Progenitor cell of endocrine pancreas (in vitro differentiated cells): ENCODE results near the gene CPE. TPM values are rescaled to one million over a fixed set of nuclear protein-coding genes. Genes with fewer than 3 reads are reported as not detected.

ENCODE experiments used
- DNase-seq: peaks from one replicate; pipeline ENCODE4 v3.0.0; 2021; ENCODE audit warnings: low spot score; ENCODE audit not compliant: unreplicated experiment
- H3K27ac Mint-ChIP-seq: 2 replicates; pipeline ENCODE4 v1.8.0; 2021; ENCODE audit warnings: mild to moderate bottlenecking, moderate library complexity, mixed read lengths
- H3K27me3 Mint-ChIP-seq: 2 replicates; pipeline ENCODE4 v1.8.0; 2021; ENCODE audit warnings: mixed read lengths
- H3K36me3 Mint-ChIP-seq: 2 replicates; pipeline ENCODE4 v1.8.0; 2022; ENCODE audit warnings: mixed read lengths; ENCODE audit not compliant: insufficient read depth
- H3K4me1 Mint-ChIP-seq: 2 replicates; pipeline ENCODE4 v1.8.0; 2021; ENCODE audit warnings: low read depth, mixed read lengths
- H3K4me3 Mint-ChIP-seq: 2 replicates; pipeline ENCODE4 v1.8.0; 2021; ENCODE audit warnings: low read depth, mild to moderate bottlenecking, moderate library complexity, mixed read lengths
- H3K9me3 Mint-ChIP-seq: 2 replicates; pipeline ENCODE4 v1.8.0; 2021; ENCODE audit warnings: low read depth, mixed read lengths
- CTCF ChIP-seq: fragments of 200-600 bp; sonication (generic); IDR thresholded peaks from one replicate; pipeline ENCODE4 v1.5.0; 2021; ENCODE audit warnings: antibody characterized with exemption, mild to moderate bottlenecking; ENCODE audit not compliant: unreplicated experiment
- total RNA-seq: library from RNA; stranded (reverse); gene quantifications from 2 replicates; pipeline ENCODE4 v1.2.1, GENCODE V29; 2021

Gene CPE
- total RNA-seq, 1 donor from 2014 or later, result 129 TPM

DNA sequence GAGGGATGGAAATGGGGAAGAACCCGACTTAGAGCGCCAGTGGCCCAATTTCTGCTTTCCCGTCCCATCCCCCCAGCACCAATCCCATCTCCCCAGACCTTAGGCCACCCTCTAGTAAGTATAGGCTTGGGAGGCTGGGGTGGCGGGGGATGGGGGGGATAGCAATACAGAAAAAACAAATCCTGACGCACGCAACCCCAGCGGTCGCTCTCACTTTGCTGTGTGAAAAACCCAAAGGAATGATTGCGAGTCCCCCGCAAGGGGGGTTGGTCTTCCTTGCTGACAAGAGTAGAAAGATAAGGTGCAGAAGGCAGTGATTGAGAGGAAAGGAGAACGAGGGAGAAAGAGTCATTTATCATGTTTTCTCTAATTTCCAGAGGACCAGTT is 863 bp downstream of the CPE start:
- Mint-ChIP-seq H3K4me1 (peaks cover 20% of the 10 kb centered on the region), H3K27me3 (peaks cover 8% of the 10 kb centered on the region), H3K9me3 (no peaks in the 10 kb centered on the region), H3K4me3 (peak overlapping the region; percentile 80), H3K27ac (peak overlapping the region; percentile 59), H3K36me3 (no peaks in the 10 kb centered on the region)
- TF ChIP-seq CTCF, result no peak
- no peak for DNase-seq

DNA sequence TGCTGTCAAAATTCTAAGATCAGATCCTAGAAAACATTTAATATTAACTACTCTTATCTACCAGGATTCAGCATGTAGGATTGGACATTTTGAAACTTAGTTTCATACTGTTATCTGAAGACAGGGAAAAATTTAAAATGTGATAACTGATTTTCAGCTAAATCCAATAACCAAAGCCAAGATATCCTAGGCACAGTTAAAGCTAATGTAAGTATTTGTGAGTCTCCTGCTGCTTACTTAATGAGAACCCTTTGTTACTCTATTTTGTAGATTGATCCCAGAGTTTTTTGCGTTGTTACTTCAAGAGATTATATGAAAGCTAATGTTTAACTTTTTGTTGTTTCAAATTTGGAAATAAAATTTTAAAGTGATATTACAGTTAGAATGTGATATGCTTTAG is 2.0 kb downstream of the CPE start:
- Mint-ChIP-seq H3K4me3 (peak overlapping the region; percentile 33), H3K4me1 (peaks cover 20% of the 10 kb centered on the region)
- no peak for TF ChIP-seq CTCF

DNA sequence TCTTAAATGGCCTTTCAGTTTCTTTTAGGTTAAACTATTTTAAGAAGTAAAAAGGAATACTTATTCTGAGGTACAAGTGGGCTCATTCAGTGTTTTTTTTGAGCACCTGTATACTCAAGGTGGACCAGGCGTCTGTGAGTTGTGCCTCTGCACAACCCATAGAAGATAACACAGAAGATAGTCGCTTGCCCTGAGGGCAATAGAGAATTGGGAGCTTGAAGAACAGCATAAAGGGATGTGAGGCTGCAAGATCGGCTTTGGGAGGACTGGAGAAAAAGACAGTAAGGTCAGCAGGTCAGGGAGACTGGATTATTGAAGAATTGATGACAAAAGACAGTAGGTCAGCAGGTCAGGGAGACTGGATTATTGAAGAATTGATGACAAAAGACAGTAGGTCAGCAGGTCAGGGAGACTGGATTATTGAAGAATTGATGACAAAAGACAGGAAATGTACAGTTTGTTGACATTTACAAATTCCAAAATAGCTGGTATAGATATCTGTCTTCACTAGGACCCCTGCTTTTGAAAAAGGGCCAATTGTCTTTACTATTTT is 3.1 kb downstream of the CPE start:
- Mint-ChIP-seq H3K27ac (no peak overlapping the region), H3K27me3 (no peaks in the 10 kb centered on the region), H3K36me3 (no peaks in the 10 kb centered on the region), H3K4me1 (peaks cover 20% of the 10 kb centered on the region), H3K4me3 (no peak overlapping the region), H3K9me3 (no peaks in the 10 kb centered on the region)
- no peak for DNase-seq
- TF ChIP-seq CTCF, result no peak

More for the DNA sequence above, 2.0 kb downstream of the CPE start:
- Mint-ChIP-seq H3K36me3 (no peaks in the 10 kb centered on the region), H3K27ac (no peak overlapping the region), H3K27me3 (peaks cover 3% of the 10 kb centered on the region), H3K9me3 (no peaks in the 10 kb centered on the region)
- DNase-seq, result no peak

- TF ChIP-seq CTCF, result no peak
- Mint-ChIP-seq H3K27ac (no peak overlapping the region), H3K9me3 (no peaks in the 10 kb centered on the region), H3K36me3 (no peaks in the 10 kb centered on the region), H3K27me3 (no peaks in the 10 kb centered on the region), H3K4me3 (no peak overlapping the region), H3K4me1 (peaks cover 20% of the 10 kb centered on the region)
- no peak for DNase-seq
These were observed 3.8 kb downstream of the CPE start for GRCh38 chr4:165382640-165383039.

DNA sequence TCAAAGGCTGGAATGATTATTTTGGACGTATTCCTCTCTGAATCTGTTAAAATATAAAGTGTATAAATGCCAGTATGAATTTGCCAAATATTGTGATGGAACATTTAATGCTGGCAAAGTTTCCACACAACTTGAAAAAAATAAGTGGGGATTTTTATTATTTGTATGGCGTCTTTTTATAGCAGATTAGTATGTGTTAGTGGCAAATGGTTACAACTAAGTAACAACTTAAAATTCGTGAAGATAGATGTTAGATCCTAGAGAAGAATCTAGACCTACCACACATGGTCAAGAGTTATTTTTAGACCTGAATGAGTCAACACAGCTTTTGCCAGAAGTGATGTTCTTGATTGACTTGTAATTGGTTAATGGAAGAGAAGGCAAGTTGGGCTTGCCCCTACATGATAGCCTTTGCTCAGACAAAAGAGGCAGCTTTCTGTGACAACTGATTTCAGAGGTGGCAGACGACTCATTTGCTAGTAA is 4.8 kb downstream of the CPE start:
- Mint-ChIP-seq H3K9me3 (no peaks in the 10 kb centered on the region), H3K36me3 (no peaks in the 10 kb centered on the region), H3K27ac (no peak overlapping the region), H3K27me3 (no peaks in the 10 kb centered on the region), H3K4me1 (peaks cover 16% of the 10 kb centered on the region), H3K4me3 (no peak overlapping the region)
- DNase-seq, result no peak
- TF ChIP-seq CTCF, result no peak
